WTC11 (cell line): ENCODE results near the gene VAC14. TPM values are rescaled to one million over a fixed set of nuclear protein-coding genes. Genes with fewer than 3 reads are reported as not detected.

Experiments used
- ATAC-seq: fragments of 200-7000 bp; cut with Tn5 transposase; 2 replicates; pipeline ENCODE4 v1.10.0; 2021; ENCODE audit warnings: mild to moderate bottlenecking, moderate library complexity
- CTCF ChIA-PET: fragments of 300-600 bp; sonication (Branson Sonifier 250); formaldehyde crosslinking; loops from one replicate; lab custom pipeline; 2021; ENCODE audit warnings: antibody characterized with exemption; lab: Charles Lee
- POLR2A ChIA-PET: fragments of 350-600 bp; sonication (Branson Sonifier 250); formaldehyde crosslinking; loops from one replicate; lab custom pipeline; 2021; ENCODE audit warnings: antibody characterized with exemption; lab: Charles Lee
- DNase-seq: peaks from one replicate; pipeline ENCODE4 v3.0.0; 2021; ENCODE audit warnings: low spot score
- H3K27ac Mint-ChIP-seq: 2 replicates; pipeline ENCODE4 v1.8.0; 2021; ENCODE audit warnings: mixed read lengths
- H3K27me3 Mint-ChIP-seq: 2 replicates; pipeline ENCODE4 v1.8.0; 2021; ENCODE audit warnings: low read depth, mild to moderate bottlenecking, moderate library complexity, mixed read lengths
- H3K36me3 Mint-ChIP-seq: 2 replicates; pipeline ENCODE4 v1.8.0; 2021; ENCODE audit warnings: mixed read lengths
- H3K4me1 Mint-ChIP-seq: 2 replicates; pipeline ENCODE4 v1.8.0; 2022; ENCODE audit warnings: mixed read lengths
- H3K4me3 Mint-ChIP-seq: 2 replicates; pipeline ENCODE4 v1.8.0; 2021; ENCODE audit warnings: mild to moderate bottlenecking, moderate library complexity, mixed read lengths
- H3K9me3 Mint-ChIP-seq: 2 replicates; pipeline ENCODE4 v1.8.0; 2021; ENCODE audit warnings: mixed read lengths
- ARID4B ChIP-seq: sonication (generic); formaldehyde crosslinking; IDR thresholded peaks from 2 replicates; pipeline ENCODE4 v1.8.0; 2023; ENCODE audit warnings: missing genetic modification reagents, mild to moderate bottlenecking, borderline replicate concordance
- ELF4 ChIP-seq: sonication (generic); formaldehyde crosslinking; IDR thresholded peaks from 2 replicates; pipeline ENCODE4 v1.8.1; 2022; ENCODE audit warnings: low read depth, mild to moderate bottlenecking, moderate library complexity, missing genetic modification reagents
- ESRRA ChIP-seq: sonication (generic); formaldehyde crosslinking; IDR thresholded peaks from 2 replicates; pipeline ENCODE4 v1.8.1; 2022; ENCODE audit warnings: mild to moderate bottlenecking, missing genetic modification reagents, borderline replicate concordance
- ETV6 ChIP-seq: sonication (generic); formaldehyde crosslinking; IDR thresholded peaks from 2 replicates; pipeline ENCODE4 v1.8.1; 2022; ENCODE audit warnings: mild to moderate bottlenecking, missing genetic modification reagents
- GABPB1 ChIP-seq: sonication (generic); formaldehyde crosslinking; IDR thresholded peaks from 2 replicates; pipeline ENCODE4 v1.8.1; 2023; ENCODE audit warnings: mild to moderate bottlenecking, missing genetic modification reagents
- GTF2I ChIP-seq: fragments of 250-450 bp; sonication (Bioruptor Pico); conservative IDR thresholded peaks from 2 replicates; pipeline ENCODE4 v1.4.0; 2021; ENCODE audit warnings: mild to moderate bottlenecking
- MXD4 ChIP-seq: fragments of 250-450 bp; sonication (Bioruptor Pico); IDR thresholded peaks from 2 replicates; pipeline ENCODE4 v1.8.0; 2021; ENCODE audit warnings: mild to moderate bottlenecking, moderate library complexity, borderline replicate concordance
- NFE2L1 ChIP-seq: sonication (generic); formaldehyde crosslinking; IDR thresholded peaks from 2 replicates; pipeline ENCODE4 v1.8.1; 2023; ENCODE audit warnings: missing genetic modification reagents
- SMAD3 ChIP-seq: sonication (generic); formaldehyde crosslinking; IDR thresholded peaks from 2 replicates; pipeline ENCODE4 v1.8.0; 2022; ENCODE audit warnings: missing genetic modification reagents, mild to moderate bottlenecking, borderline replicate concordance
- SP1 ChIP-seq: sonication (generic); formaldehyde crosslinking; conservative IDR thresholded peaks from 2 replicates; pipeline ENCODE4 v1.8.1; 2022; ENCODE audit warnings: missing genetic modification reagents
- TEAD1 ChIP-seq: sonication (generic); formaldehyde crosslinking; IDR thresholded peaks from 2 replicates; pipeline ENCODE4 v1.8.0; 2022; ENCODE audit warnings: mild to moderate bottlenecking, missing genetic modification reagents
- TEAD4 ChIP-seq: sonication (generic); formaldehyde crosslinking; IDR thresholded peaks from 2 replicates; pipeline ENCODE4 v1.8.0; 2022; ENCODE audit warnings: mild to moderate bottlenecking, missing genetic modification reagents
- ZBTB21 ChIP-seq: sonication (generic); formaldehyde crosslinking; IDR thresholded peaks from 2 replicates; pipeline ENCODE4 v1.8.1; 2023; ENCODE audit warnings: mild to moderate bottlenecking, missing genetic modification reagents, borderline replicate concordance
- ZNF121 ChIP-seq: sonication (generic); formaldehyde crosslinking; IDR thresholded peaks from 2 replicates; pipeline ENCODE4 v1.8.0; 2023; ENCODE audit warnings: missing genetic modification reagents
- ZNF396 ChIP-seq: fragments of 250-450 bp; sonication (Bioruptor Pico); IDR thresholded peaks from 2 replicates; pipeline ENCODE4 v1.8.0; 2021; ENCODE audit warnings: mild to moderate bottlenecking, moderate library complexity, borderline replicate concordance
- total RNA-seq: library from RNA; stranded (reverse); gene quantifications from 3 replicates; pipeline ENCODE4 v1.2.3, GENCODE V29; 2021

The VAC14 gene
- total RNA-seq, 1 experiment from 2014 or later = 60.1 TPM

GRCh38 chr16:70653406-70653805, 147.6 kb downstream of the VAC14 start (continued):
- no peak for TF ChIP-seq MXD4 (CRISPR knock-in tag)
- no peak for TF ChIP-seq ELF4 (CRISPR knock-in tag)
- TF ChIP-seq GTF2I (CRISPR knock-in tag) = no peak
- no peak for TF ChIP-seq NFE2L1 (CRISPR knock-in tag)
- TF ChIP-seq SMAD3 (CRISPR knock-in tag) = no peak
- TF ChIP-seq ETV6 (CRISPR knock-in tag) = no peak
- no peak for TF ChIP-seq GABPB1 (CRISPR knock-in tag)
- no peak for TF ChIP-seq ZBTB21 (CRISPR knock-in tag)
- TF ChIP-seq ZNF396 = no peak
- no peak for TF ChIP-seq ZNF121

- Mint-ChIP-seq H3K9me3 (peaks cover 16% of the 10 kb centered on the region), H3K27me3 (no peaks in the 10 kb centered on the region)
- ATAC-seq = no peak
- TF ChIP-seq ZNF121 (peak; percentile 37; the same call in 1 of the 2 replicates), ARID4B (CRISPR knock-in tag) (no peak), SP1 (CRISPR knock-in tag) (no peak)
- TF ChIP-seq, all 79 proteins: peak for 1
- ChIA-PET POLR2A (no interaction called here), CTCF (interaction anchor here (1.0 to 3.1 kb wide), 9 partner anchors 13 to 272 kb away, joined by 3 to 23 read pairs (median 9); no protein-coding TSS in a partner anchor)
- Mint-ChIP-seq H3K4me3 (no peak overlapping the region), H3K4me1 (peaks cover 19% of the 10 kb centered on the region), H3K36me3 (peaks cover 18% of the 10 kb centered on the region), H3K27ac (peak overlapping the region; percentile 78; the same call in 1 of the 2 replicates)
- DNase-seq = no peak
These were observed 148.6 kb downstream of the VAC14 start for GRCh38 chr16:70652322-70652721.

- Mint-ChIP-seq H3K27me3 (no peaks in the 10 kb centered on the region), H3K4me3 (no peak overlapping the region), H3K9me3 (peaks cover 16% of the 10 kb centered on the region), H3K27ac (peak overlapping the region; percentile 20), H3K4me1 (peaks cover 19% of the 10 kb centered on the region), H3K36me3 (peaks cover 18% of the 10 kb centered on the region)
- POLR2A ChIA-PET = no interaction called here
- CTCF ChIA-PET = interaction anchor here (0.6 to 3.1 kb wide), 2 partner anchors 62 to 78 kb away, joined by 3 to 16 read pairs; no protein-coding TSS in a partner anchor
- no peak for TF ChIP-seq ESRRA
- no peak for TF ChIP-seq TEAD1 (CRISPR knock-in tag)
- no peak for TF ChIP-seq ARID4B (CRISPR knock-in tag)
- TF ChIP-seq MXD4 (CRISPR knock-in tag) = no peak
- TF ChIP-seq TEAD4 (CRISPR knock-in tag) = no peak
- TF ChIP-seq GABPB1 (CRISPR knock-in tag) = no peak
- DNase-seq = no peak
- ATAC-seq = peak; percentile 31
These were observed 149.4 kb downstream of the VAC14 start for GRCh38 chr16:70651524-70651923.
